Myometrial cell (primary cell): Measurements from ENCODE around the gene RAB24. TPM values are rescaled to one million over a fixed set of nuclear protein-coding genes. Genes with fewer than 3 reads are reported as not detected.

Experiments
- total RNA-seq: library from RNA; depleted of rRNA; stranded (reverse); fragments of >200 nt; gene quantifications from 2 replicates; pipeline ENCODE4 v1.2.3, GENCODE V29; 2015

RAB24 gene
- total RNA-seq, result 25.9 and 29.8 TPM in 2 replicates

GRCh38 chr5:177303121-177303924 is at the start of gene RAB24, which contains the start of gene PRELID1:
TSS of gene RAB24 (minus strand) at chr5:177303719. CDS start at chr5:177303288, 431 bp downstream.
TSS of gene PRELID1 (plus strand) at chr5:177303799. CDS start at chr5:177303986, 187 bp downstream.

DNA sequence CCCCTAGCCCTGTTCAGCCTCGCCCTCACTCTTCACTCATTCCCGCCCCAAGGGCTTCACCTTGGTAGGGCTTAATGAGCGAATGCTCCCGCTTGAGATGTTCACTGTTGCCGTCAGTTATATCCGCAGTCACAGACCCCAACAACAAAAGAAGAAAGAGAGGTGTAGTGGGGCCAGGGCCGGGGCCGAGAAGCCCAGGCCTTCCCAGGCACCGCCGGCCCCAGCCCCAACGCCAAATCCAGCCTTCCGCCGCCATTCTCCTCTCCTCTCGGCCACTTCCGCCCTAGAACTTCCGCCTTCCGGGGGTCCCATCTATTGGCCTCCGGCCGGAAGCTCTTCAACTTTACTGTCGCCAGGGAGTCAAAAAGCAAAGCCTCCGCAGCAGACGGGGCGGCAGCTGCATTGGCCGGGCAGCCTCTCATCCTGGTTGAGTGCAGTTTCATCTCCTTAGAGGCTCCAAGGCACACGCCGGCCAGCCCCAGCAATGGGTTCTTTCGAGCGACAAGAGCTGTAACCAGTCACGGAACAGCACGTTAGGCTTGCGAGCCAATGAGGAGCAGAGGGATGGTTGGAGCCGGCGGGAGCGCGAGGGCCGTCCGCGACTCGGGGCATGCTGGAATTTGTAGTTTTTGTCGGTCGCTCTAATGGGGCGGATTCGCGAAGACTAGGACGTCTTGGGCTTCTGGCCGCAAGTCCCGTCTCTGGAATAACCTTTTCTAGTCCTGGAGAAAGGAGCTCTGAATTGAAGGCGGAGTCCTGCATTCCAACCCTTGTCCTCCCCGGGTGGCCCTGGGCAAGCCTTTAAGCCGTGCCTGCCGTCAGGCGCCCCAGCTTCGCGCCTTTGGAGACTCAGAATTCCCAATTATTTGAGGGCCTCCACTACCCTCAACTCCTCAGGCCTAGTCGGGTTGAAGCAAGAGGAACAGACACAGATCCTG is 48.1 kb upstream of the RAB24 start, which contains the start of gene LMAN2:
Gene LMAN2 (minus strand): TSS at position 277 of the 938 bp plus-strand sequence. CDS start 21 bp downstream, at position 256.

DNA sequence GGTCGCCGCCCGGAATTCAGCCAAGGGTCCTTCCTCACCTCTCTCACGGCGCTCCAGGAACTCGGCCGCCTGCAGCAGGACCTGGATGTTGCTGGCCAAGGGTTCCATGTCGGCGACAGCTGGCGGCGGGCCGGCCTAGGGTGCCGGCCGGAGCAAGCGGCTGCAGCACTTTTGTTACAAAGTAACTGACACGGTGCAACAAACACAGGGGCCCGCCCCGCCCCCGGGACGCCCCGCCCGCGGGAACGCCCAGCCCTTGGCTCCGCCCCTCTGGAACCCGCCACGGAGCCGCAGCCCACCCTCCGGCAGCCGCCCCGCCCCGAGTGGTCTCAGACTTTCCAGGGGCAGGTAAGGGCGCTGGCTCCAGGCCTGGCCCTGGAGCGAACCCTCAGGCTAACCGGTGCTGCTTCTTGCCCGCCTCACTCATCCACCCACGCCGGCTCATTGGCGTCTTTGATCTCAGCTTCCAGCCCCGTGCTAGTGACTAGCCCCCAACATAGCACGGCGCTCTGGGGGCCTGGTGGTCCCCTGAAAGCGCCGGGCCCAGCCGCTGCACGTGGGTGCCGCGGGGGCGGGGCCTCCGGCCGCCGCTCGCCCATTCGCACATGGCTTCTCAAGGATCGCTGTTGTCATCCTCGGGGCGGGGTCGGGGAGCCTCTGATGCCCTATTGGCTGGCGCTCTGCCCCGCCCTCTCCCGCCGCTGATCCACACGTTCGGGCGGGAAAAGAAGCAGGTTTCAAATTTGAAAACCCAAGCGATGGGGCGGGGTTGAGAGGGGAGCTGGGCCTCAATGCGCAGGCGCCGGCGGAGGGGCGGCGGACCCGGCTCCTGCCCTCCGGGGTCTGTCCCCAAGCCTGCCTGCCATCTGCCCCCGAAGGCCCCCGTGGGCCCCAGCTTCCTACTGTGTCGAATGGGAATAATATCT is 8.5 kb upstream of the RAB24 start, which contains the start of gene MXD3:
Gene MXD3 (minus strand): TSS at position 176 of the 926 bp plus-strand sequence. CDS start 68 bp downstream, at position 108.

Other genes with a start within 250 kb of the RAB24 start
- 0.29 and 1.6 TPM in 2 replicates for gene FGFR4, start 216.8 kb downstream of the RAB24 start, total RNA-seq
- 17.6 and 18.8 TPM in 2 replicates for gene NSD1, start 169.9 kb downstream of the RAB24 start, total RNA-seq
- 249 and 265 TPM in 2 replicates for gene PRELID1, start 80 bp upstream of the RAB24 start, total RNA-seq
- 31.1 and 85.1 TPM in 2 replicates for gene MXD3, start 8.2 kb upstream of the RAB24 start, total RNA-seq
- 312 and 382 TPM in 2 replicates for gene LMAN2, start 47.9 kb upstream of the RAB24 start, total RNA-seq
- 4.9 and 15.1 TPM in 2 replicates for gene RGS14, start 54.2 kb upstream of the RAB24 start, total RNA-seq
- gene SLC34A1, start 80.7 kb upstream of the RAB24 start, total RNA-seq, result not detected in 2 replicates
- not detected in 2 replicates for gene PFN3, start 96.9 kb upstream of the RAB24 start, total RNA-seq
- gene F12, start 105.8 kb upstream of the RAB24 start, total RNA-seq, result 2.8 TPM in 1 of 2 replicates, not detected in the other
- 48.4 and 55.9 TPM in 2 replicates for gene GRK6, start 123.0 kb upstream of the RAB24 start, total RNA-seq
- 19.5 and 30.3 TPM in 2 replicates for gene PRR7, start 143.1 kb upstream of the RAB24 start, total RNA-seq
- 348 and 392 TPM in 2 replicates for gene DBN1, start 169.9 kb upstream of the RAB24 start, total RNA-seq
- gene PDLIM7, start 193.9 kb upstream of the RAB24 start, total RNA-seq, result 237 and 285 TPM in 2 replicates
- 1.2 TPM in 1 of 2 replicates, not detected in the other for gene DOK3, start 206.1 kb upstream of the RAB24 start, total RNA-seq
- 94.8 and 97.7 TPM in 2 replicates for gene DDX41, start 213.2 kb upstream of the RAB24 start, total RNA-seq